Body of pancreas (tissue), 4 donors: ENCODE data around the gene SEMA3E.

Experiments
- POLR2A ChIP-seq, 3 donors: fragments of 450-650 bp; IDR thresholded peaks; one replicate each; pipeline ENCODE4 v1.6.1; 2016; ENCODE audit warnings: antibody characterized with exemption in 3 of 3, mild to moderate bottlenecking in 2 of 3
- TF ChIP-seq, protein P1 (sequence below), 7 experiments: fragments of 450-650 bp in 4 of 7; fragments of 200-600 bp in 3 of 7; sonication (generic) in 3 of 7; IDR thresholded peaks; one replicate each; pipeline ENCODE4 v1.5.1; 2016 to 2019; ENCODE audit warnings: antibody characterized with exemption in 7 of 7

DNA sequence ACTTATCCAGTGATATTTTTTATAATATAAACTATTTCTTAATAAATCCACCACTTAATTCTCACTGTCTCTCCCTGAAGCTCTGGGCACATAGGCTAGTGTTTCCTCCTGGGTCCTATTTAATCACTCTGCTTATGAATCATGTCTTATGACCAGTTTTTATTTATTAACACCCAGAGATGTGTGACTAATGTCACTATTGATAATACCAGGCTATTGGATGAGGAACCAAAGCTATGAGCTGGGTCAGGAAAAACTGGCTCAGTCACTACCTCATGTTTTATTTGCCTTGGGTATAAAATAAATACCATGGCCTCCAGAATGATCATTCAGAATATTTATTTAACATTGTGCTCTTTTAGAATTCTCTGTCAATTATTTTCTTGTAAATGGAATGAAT lies 5.2 kb downstream of the SEMA3E start:
- TF ChIP-seq, protein P1, sequence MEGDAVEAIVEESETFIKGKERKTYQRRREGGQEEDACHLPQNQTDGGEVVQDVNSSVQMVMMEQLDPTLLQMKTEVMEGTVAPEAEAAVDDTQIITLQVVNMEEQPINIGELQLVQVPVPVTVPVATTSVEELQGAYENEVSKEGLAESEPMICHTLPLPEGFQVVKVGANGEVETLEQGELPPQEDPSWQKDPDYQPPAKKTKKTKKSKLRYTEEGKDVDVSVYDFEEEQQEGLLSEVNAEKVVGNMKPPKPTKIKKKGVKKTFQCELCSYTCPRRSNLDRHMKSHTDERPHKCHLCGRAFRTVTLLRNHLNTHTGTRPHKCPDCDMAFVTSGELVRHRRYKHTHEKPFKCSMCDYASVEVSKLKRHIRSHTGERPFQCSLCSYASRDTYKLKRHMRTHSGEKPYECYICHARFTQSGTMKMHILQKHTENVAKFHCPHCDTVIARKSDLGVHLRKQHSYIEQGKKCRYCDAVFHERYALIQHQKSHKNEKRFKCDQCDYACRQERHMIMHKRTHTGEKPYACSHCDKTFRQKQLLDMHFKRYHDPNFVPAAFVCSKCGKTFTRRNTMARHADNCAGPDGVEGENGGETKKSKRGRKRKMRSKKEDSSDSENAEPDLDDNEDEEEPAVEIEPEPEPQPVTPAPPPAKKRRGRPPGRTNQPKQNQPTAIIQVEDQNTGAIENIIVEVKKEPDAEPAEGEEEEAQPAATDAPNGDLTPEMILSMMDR (IDR thresholded peaks at IDR 0.05) = no peak
- no peak for TF ChIP-seq POLR2A (IDR thresholded peaks at IDR 0.05)
